Gastroesophageal sphincter (tissue), 3 donors: Measurements from ENCODE around the gene VPS36.

Source experiments
- CTCF ChIP-seq, 4 experiments: fragments of 200-600 bp in 2 of 4; fragments of 450-650 bp in 2 of 4; sonication (generic) in 1 of 4; IDR thresholded peaks; one replicate each; pipeline ENCODE4 v1.5.1; 2017 to 2019; ENCODE audit warnings: antibody characterized with exemption in 4 of 4, mild to moderate bottlenecking in 2 of 4, moderate library complexity in 2 of 4
- EP300 ChIP-seq: sonication (generic); formaldehyde crosslinking; IDR thresholded peaks from one replicate; pipeline ENCODE4 v1.6.1; 2017; ENCODE audit warnings: antibody characterized with exemption, mild to moderate bottlenecking
- POLR2AphosphoS5 ChIP-seq: sonication (generic); formaldehyde crosslinking; IDR thresholded peaks from one replicate; pipeline ENCODE4 v1.6.1; 2017; ENCODE audit warnings: antibody characterized with exemption

- no peak for TF ChIP-seq CTCF (IDR thresholded peaks at IDR 0.05)
- no peak for TF ChIP-seq EP300
- no peak for TF ChIP-seq POLR2AphosphoS5
Observed at GRCh38 chr13:52459668-52460067, 9.2 kb upstream of the VPS36 start.
